SK-N-SH (cell line): ENCODE data around the gene ADD2. TPM values are rescaled to one million over a fixed set of nuclear protein-coding genes. Genes with fewer than 3 reads are reported as not detected.

ENCODE experiments used
- CTCF ChIA-PET: fragments of 300-600, 350-600 bp; formaldehyde crosslinking; extraction: SDS; loops from one replicate; lab custom pipeline; 2021; lab: Yijun Ruan, JAX
- POLR2A ChIA-PET: fragments of 350-600 bp; sonication (Branson Sonifier 250); formaldehyde crosslinking; extraction: SDS; loops from one replicate; lab custom pipeline; 2020; ENCODE audit warnings: antibody characterized with exemption, inconsistent platforms; lab: Yijun Ruan, JAX
- DNase-seq: peaks from one replicate; pipeline ENCODE4 v3.0.0; 2012
- H2AFZ ChIP-seq: fragments of 200-600 bp; sonication (generic); 2 replicates; pipeline ENCODE4 v1.8.1; 2016; ENCODE audit warnings: antibody characterized with exemption, mild to moderate bottlenecking, low read depth
- H3F3A ChIP-seq: fragments of 200-600 bp; sonication (generic); replicated peaks from 2 replicates; pipeline ENCODE3; 2016; ENCODE audit warnings: antibody characterized with exemption, mild to moderate bottlenecking; ENCODE audit not compliant: insufficient read depth
- H3K27ac ChIP-seq, 2 experiments: fragments of 200-500 bp in 1 of 2; fragments of 200-600 bp in 1 of 2; sonication (Bioruptor generic) in 1 of 2; sonication (generic), shearing (Covaris generic) in 1 of 2; 2 replicates each; pipeline versions ENCODE4 v1.5.1 to v1.6.1; 2014 to 2016; ENCODE audit warnings: low read depth in 2 of 2, inconsistent platforms in 1 of 2, low read length in 1 of 2, mild to moderate bottlenecking in 1 of 2, mixed read lengths in 1 of 2
- H3K27me3 ChIP-seq: fragments of 200-600 bp; sonication (generic), shearing (Covaris generic); 2 replicates; pipeline ENCODE4 v1.6.1; 2016; ENCODE audit warnings: mixed run types; ENCODE audit not compliant: insufficient read depth
- H3K36me3 ChIP-seq, 2 experiments: fragments of 200-500 bp in 1 of 2; fragments of 200-600 bp in 1 of 2; sonication (Bioruptor generic) in 1 of 2; sonication (generic) in 1 of 2; replicated peaks in 1 of 2; 2 replicates each; pipeline versions ENCODE3 to v1.5.1; 2014 to 2016; ENCODE audit warnings: low read length in 1 of 2, mild to moderate bottlenecking in 1 of 2; ENCODE audit not compliant: insufficient read depth in 2 of 2, control insufficient read depth in 1 of 2
- H3K4me1 ChIP-seq, 2 experiments: fragments of 200-500 bp in 1 of 2; fragments of 200-600 bp in 1 of 2; sonication (Bioruptor generic) in 1 of 2; sonication (generic), shearing (Covaris generic) in 1 of 2; 2 replicates each; pipeline versions ENCODE4 v1.5.1 to v1.6.1; 2014 to 2016; ENCODE audit warnings: low read depth in 1 of 2, low read length in 1 of 2, mixed run types in 1 of 2; ENCODE audit not compliant: insufficient read depth in 2 of 2, control insufficient read depth in 1 of 2
- H3K4me2 ChIP-seq: fragments of 200-600 bp; sonication (generic), shearing (Covaris generic); 2 replicates; pipeline ENCODE4 v1.6.1; 2017; ENCODE audit warnings: mixed run types
- H3K4me3 ChIP-seq, 2 experiments: fragments of 200-500 bp in 1 of 2; fragments of 200-600 bp in 1 of 2; sonication (Bioruptor generic) in 1 of 2; sonication (generic), shearing (Covaris generic) in 1 of 2; 2 replicates each; pipeline versions ENCODE4 v1.5.1 to v1.8.1; 2014 to 2016; ENCODE audit warnings: low read depth in 2 of 2, inconsistent platforms in 1 of 2, low read length in 1 of 2, mild to moderate bottlenecking in 1 of 2, mixed read lengths in 1 of 2, moderate library complexity in 1 of 2
- H3K79me2 ChIP-seq: fragments of 200-600 bp; sonication (generic); 2 replicates; pipeline ENCODE4 v1.8.1; 2017; ENCODE audit warnings: mild to moderate bottlenecking; ENCODE audit not compliant: insufficient read depth
- H3K9ac ChIP-seq: fragments of 200-600 bp; sonication (generic); 2 replicates; pipeline ENCODE4 v1.6.1; 2017; ENCODE audit warnings: mixed run types
- H3K9me2 ChIP-seq: fragments of 200-600 bp; sonication (generic); 2 replicates; pipeline ENCODE4 v1.6.1; 2017; ENCODE audit warnings: mixed run types
- H3K9me3 ChIP-seq: fragments of 200-600 bp; sonication (generic); 2 replicates; pipeline ENCODE4 v1.6.1; 2017; ENCODE audit warnings: mixed run types, mild to moderate bottlenecking, moderate library complexity
- H4K20me1 ChIP-seq: fragments of 200-600 bp; sonication (generic); 2 replicates; pipeline ENCODE4 v1.6.1; 2017; ENCODE audit warnings: mild to moderate bottlenecking, mixed run types; ENCODE audit not compliant: insufficient read depth
- EP300 ChIP-seq, 2 experiments: IDR thresholded peaks; 2 replicates each; pipeline versions ENCODE4 v1.4.0 to v1.6.1; 2012; ENCODE audit warnings: borderline replicate concordance in 1 of 2, low read depth in 1 of 2, low read length in 1 of 2
- FOSL2 ChIP-seq: IDR thresholded peaks from 2 replicates; pipeline ENCODE4 v1.4.0; 2012; ENCODE audit warnings: low read depth, mild to moderate bottlenecking, moderate library complexity, borderline replicate concordance
- FOXM1 ChIP-seq: IDR thresholded peaks from 2 replicates; pipeline ENCODE4 v1.4.0; 2012; ENCODE audit warnings: low read depth, mild to moderate bottlenecking
- GABPA ChIP-seq: IDR thresholded peaks from 2 replicates; pipeline ENCODE4 v1.4.0; 2012; ENCODE audit warnings: low read depth, mild to moderate bottlenecking
- GATA2 ChIP-seq: sonication (generic); formaldehyde crosslinking; IDR thresholded peaks from 2 replicates; pipeline ENCODE4 v1.5.0; 2020; ENCODE audit warnings: mild to moderate bottlenecking, missing genetic modification reagents
- JUND ChIP-seq: IDR thresholded peaks from 2 replicates; pipeline ENCODE4 v1.4.0; 2012
- MEF2A ChIP-seq: IDR thresholded peaks from 2 replicates; pipeline ENCODE4 v1.4.0; 2012; ENCODE audit warnings: low read depth, borderline replicate concordance
- MXI1 ChIP-seq: IDR thresholded peaks from 2 replicates; pipeline ENCODE4 v1.6.1; 2012; ENCODE audit warnings: mild to moderate bottlenecking, low read depth, low read length, improper control_type of control experiment
- POLR2AphosphoS5 ChIP-seq: IDR thresholded peaks from 2 replicates; pipeline ENCODE4 v1.6.1; 2012; ENCODE audit warnings: low read depth, low read length
- RXRA ChIP-seq: IDR thresholded peaks from 2 replicates; pipeline ENCODE4 v1.4.0; 2012; ENCODE audit warnings: low read depth, mild to moderate bottlenecking, borderline replicate concordance
- TAF1 ChIP-seq: IDR thresholded peaks from 2 replicates; pipeline ENCODE4 v1.6.1; 2012; ENCODE audit warnings: low read depth, mild to moderate bottlenecking, low read length, moderate library complexity, borderline replicate concordance
- TCF12 ChIP-seq: IDR thresholded peaks from 2 replicates; pipeline ENCODE4 v1.4.0; 2012
- WGBS: methylation state at CpG from one replicate; pipeline ENCODE4 v1.1.6; 2017; ENCODE audit warnings: low lambda C conversion rate; 5-methylcytosine and 5-hydroxymethylcytosine counted together
- polyA plus RNA-seq, 3 experiments: library from polyadenylated mRNA; depleted of rRNA; stranded (reverse); fragments of >200 nt; gene quantifications; 2 replicates each; pipeline ENCODE4 v1.2.3, GENCODE V29; 2012
- TF ChIP-seq, protein P1 (sequence below): IDR thresholded peaks from 2 replicates; pipeline ENCODE4 v1.6.1; 2012; ENCODE audit warnings: mild to moderate bottlenecking, low read depth, low read length, moderate library complexity
- TF ChIP-seq, protein P2 (sequence below): IDR thresholded peaks from 2 replicates; pipeline ENCODE4; 2012
- TF ChIP-seq, protein P3 (sequence below): fragments of 150-350 bp; IDR thresholded peaks from 2 replicates; pipeline ENCODE4 v1.6.1; 2016; ENCODE audit warnings: mild to moderate bottlenecking, low read depth, low read length

Gene ADD2
- polyA plus RNA-seq, 1 of the 3 experiments (the other 2 are of a cell fraction) = 0.30 TPM

DNA sequence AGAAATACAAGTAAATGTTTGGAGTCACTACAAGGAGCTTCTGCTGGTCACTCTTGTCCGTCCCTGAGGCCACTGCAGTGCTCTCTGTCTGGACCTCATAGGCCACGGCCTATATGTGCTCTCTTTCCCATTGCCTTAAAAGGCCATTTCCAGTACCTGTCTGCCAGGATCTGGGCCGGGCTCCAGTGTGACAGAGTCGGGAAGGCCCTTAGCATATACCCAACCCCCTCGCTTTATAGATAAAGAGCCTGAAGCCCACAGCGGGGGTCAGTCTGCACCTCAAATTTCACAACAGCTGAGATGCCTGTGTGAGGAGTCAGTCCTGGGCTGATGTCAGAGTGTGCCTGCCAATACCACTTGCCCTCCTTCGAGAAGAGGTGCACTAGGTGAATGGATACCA is 39.9 kb downstream of the ADD2 start:
- ChIA-PET POLR2A (no interaction called here), CTCF (interaction anchor here (0.9 kb wide), 1 partner anchor 40 kb away, joined by 4 read pairs; the partner anchor contains the start of gene ADD2)
- Histone ChIP-seq H3K9me3 (no peaks in the 10 kb centered on the region), H3K9ac (no peak overlapping the region), H3K27ac (no peak overlapping the region), H2AFZ (no peak overlapping the region), H3K4me1 (peaks cover 0 to 13% of the 10 kb centered on the region in 2 experiments; a peak in 2 of 4 replicates), H3K36me3 (no peaks in the 10 kb centered on the region), H3K4me3 (no peak overlapping the region), H3K27me3 (no peaks in the 10 kb centered on the region), H3F3A (no peaks in the 10 kb centered on the region), H3K9me2 (no peaks in the 10 kb centered on the region), H3K79me2 (no peaks in the 10 kb centered on the region), H3K4me2 (no peak overlapping the region), H4K20me1 (no peaks in the 10 kb centered on the region)
- WGBS = 81% methylated on average over 7 of the region's 7 CpGs
- DNase-seq = no peak
- no peak for TF ChIP-seq EP300 (IDR thresholded peaks at IDR 0.05; ENCODE audit: borderline replicate concordance in 1 of 2, low read depth in 1 of 2, low read length in 1 of 2)
- no peak for TF ChIP-seq FOXM1
- TF ChIP-seq GABPA = no peak
- TF ChIP-seq TAF1 = no peak
- TF ChIP-seq JUND = no peak
- no peak for TF ChIP-seq TCF12
- TF ChIP-seq RXRA = no peak
- TF ChIP-seq MXI1 = no peak
- TF ChIP-seq, protein P1, sequence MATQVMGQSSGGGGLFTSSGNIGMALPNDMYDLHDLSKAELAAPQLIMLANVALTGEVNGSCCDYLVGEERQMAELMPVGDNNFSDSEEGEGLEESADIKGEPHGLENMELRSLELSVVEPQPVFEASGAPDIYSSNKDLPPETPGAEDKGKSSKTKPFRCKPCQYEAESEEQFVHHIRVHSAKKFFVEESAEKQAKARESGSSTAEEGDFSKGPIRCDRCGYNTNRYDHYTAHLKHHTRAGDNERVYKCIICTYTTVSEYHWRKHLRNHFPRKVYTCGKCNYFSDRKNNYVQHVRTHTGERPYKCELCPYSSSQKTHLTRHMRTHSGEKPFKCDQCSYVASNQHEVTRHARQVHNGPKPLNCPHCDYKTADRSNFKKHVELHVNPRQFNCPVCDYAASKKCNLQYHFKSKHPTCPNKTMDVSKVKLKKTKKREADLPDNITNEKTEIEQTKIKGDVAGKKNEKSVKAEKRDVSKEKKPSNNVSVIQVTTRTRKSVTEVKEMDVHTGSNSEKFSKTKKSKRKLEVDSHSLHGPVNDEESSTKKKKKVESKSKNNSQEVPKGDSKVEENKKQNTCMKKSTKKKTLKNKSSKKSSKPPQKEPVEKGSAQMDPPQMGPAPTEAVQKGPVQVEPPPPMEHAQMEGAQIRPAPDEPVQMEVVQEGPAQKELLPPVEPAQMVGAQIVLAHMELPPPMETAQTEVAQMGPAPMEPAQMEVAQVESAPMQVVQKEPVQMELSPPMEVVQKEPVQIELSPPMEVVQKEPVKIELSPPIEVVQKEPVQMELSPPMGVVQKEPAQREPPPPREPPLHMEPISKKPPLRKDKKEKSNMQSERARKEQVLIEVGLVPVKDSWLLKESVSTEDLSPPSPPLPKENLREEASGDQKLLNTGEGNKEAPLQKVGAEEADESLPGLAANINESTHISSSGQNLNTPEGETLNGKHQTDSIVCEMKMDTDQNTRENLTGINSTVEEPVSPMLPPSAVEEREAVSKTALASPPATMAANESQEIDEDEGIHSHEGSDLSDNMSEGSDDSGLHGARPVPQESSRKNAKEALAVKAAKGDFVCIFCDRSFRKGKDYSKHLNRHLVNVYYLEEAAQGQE = no peak
- TF ChIP-seq, protein P2, sequence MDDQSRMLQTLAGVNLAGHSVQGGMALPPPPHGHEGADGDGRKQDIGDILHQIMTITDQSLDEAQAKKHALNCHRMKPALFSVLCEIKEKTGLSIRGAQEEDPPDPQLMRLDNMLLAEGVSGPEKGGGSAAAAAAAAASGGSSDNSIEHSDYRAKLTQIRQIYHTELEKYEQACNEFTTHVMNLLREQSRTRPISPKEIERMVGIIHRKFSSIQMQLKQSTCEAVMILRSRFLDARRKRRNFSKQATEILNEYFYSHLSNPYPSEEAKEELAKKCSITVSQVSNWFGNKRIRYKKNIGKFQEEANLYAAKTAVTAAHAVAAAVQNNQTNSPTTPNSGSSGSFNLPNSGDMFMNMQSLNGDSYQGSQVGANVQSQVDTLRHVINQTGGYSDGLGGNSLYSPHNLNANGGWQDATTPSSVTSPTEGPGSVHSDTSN = no peak
- TF ChIP-seq MEF2A = no peak
- no peak for TF ChIP-seq FOSL2
- TF ChIP-seq POLR2AphosphoS5 = no peak
- TF ChIP-seq, protein P3, sequence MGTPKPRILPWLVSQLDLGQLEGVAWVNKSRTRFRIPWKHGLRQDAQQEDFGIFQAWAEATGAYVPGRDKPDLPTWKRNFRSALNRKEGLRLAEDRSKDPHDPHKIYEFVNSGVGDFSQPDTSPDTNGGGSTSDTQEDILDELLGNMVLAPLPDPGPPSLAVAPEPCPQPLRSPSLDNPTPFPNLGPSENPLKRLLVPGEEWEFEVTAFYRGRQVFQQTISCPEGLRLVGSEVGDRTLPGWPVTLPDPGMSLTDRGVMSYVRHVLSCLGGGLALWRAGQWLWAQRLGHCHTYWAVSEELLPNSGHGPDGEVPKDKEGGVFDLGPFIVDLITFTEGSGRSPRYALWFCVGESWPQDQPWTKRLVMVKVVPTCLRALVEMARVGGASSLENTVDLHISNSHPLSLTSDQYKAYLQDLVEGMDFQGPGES = no peak
- no peak for TF ChIP-seq GATA2 (CRISPR knock-in tag)
